Vagina (tissue), 2 donors: Measurements from ENCODE around the gene NXPH3.

Experiments
- CTCF ChIP-seq, 3 experiments: fragments of 450-650 bp in 2 of 3; fragments of 200-600 bp in 1 of 3; sonication (generic) in 1 of 3; IDR thresholded peaks; one replicate each; pipeline ENCODE4 v1.5.1; 2017 to 2019; ENCODE audit warnings: antibody characterized with exemption in 3 of 3, mild to moderate bottlenecking in 2 of 3, moderate library complexity in 2 of 3
- POLR2A ChIP-seq, 2 donors: fragments of 450-650 bp; IDR thresholded peaks; one replicate each; pipeline ENCODE4 v1.6.1; 2017; ENCODE audit warnings: antibody characterized with exemption in 2 of 2, mild to moderate bottlenecking in 2 of 2, moderate library complexity in 2 of 2

- no peak for TF ChIP-seq CTCF (IDR thresholded peaks at IDR 0.05)
- TF ChIP-seq POLR2A (IDR thresholded peaks at IDR 0.05): no peak
These were observed 559 bp upstream of the NXPH3 start for GRCh38 chr17:49574945-49575678.
